GM12865 (cell line): ENCODE data around the gene PCDHGB2.
"Not testable (repeated sequence)": the region's sequence is repeated elsewhere in the genome, so short reads cannot be mapped to it uniquely, and the experiment has no call there.

ENCODE experiments used
- DNase-seq: peaks from one replicate; pipeline ENCODE4 v3.0.0; 2010; ENCODE audit warnings: low read depth
- H3K4me3 ChIP-seq: 2 replicates; pipeline ENCODE4 v1.5.1; 2011; ENCODE audit warnings: mild to moderate bottlenecking, low read depth, low read length, control low read depth
- CTCF ChIP-seq: IDR thresholded peaks from 2 replicates; pipeline ENCODE4 v1.5.1; 2011; ENCODE audit warnings: low read length, control low read depth, low read depth, inconsistent platforms; ENCODE audit not compliant: insufficient read depth; ENCODE audit errors: missing control alignments

The PCDHGB2 gene

GRCh38 chr5:141343242-141343952, 16.4 kb upstream of the PCDHGB2 start, which contains the start of gene PCDHGA3:
Gene PCDHGA3, plus strand, starts transcription at chr5:141343829. Its CDS starts 205 bp downstream, at chr5:141344034.
- H3K4me3 ChIP-seq: no peak within 1 kb of the TSS
- TF ChIP-seq CTCF: no peak
- DNase-seq: peak; percentile 21

GRCh38 chr5:141343953-141344463, 15.8 kb upstream of the PCDHGB2 start:
- DNase-seq: no peak
- TF ChIP-seq CTCF: no peak
- no peak overlapping the region for H3K4me3 ChIP-seq

DNA sequence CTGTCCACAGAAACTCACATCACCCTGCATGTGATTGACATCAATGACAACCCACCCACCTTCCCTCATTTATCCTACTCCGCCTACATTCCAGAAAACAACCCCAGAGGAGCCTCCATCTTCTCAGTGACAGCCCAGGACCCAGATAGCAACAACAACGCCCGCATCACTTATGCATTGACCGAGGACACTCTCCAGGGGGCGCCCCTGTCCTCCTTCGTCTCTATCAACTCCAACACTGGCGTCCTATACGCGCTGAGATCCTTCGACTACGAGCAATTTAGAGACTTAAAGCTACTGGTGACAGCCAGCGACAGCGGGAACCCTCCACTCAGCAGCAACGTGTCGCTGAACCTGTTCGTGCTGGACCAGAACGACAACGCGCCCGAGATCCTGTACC, 14.5 kb upstream of the PCDHGB2 start:
- TF ChIP-seq CTCF: no peak
- no peak overlapping the region for H3K4me3 ChIP-seq
- DNase-seq: no peak

DNA sequence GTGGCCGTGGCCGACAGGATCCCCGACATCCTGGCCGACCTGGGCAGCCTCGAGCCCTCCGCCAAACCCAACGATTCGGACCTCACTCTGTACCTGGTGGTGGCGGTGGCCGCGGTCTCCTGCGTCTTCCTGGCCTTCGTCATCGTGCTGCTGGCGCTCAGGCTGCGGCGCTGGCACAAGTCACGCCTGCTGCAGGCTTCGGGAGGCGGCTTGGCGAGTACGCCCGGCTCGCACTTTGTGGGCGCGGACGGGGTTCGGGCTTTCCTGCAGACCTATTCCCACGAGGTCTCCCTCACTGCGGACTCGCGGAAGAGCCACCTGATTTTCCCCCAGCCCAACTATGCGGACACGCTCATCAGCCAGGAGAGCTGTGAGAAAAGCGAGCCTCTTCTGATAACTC, 13.8 kb upstream of the PCDHGB2 start:
- H3K4me3 ChIP-seq, DNase-seq: not testable (repeated sequence)

- peak within 1 kb of the TSS; percentile 21 for H3K4me3 ChIP-seq
- peak; percentile 73 for DNase-seq
- peak; percentile 55 for TF ChIP-seq CTCF
Observed at GRCh38 chr5:141349917-141350619, 9.7 kb upstream of the PCDHGB2 start, which contains the start of gene PCDHGB1. Gene PCDHGB1, plus strand, starts transcription at chr5:141350099. Its CDS starts 162 bp downstream, at chr5:141350261.

DNA sequence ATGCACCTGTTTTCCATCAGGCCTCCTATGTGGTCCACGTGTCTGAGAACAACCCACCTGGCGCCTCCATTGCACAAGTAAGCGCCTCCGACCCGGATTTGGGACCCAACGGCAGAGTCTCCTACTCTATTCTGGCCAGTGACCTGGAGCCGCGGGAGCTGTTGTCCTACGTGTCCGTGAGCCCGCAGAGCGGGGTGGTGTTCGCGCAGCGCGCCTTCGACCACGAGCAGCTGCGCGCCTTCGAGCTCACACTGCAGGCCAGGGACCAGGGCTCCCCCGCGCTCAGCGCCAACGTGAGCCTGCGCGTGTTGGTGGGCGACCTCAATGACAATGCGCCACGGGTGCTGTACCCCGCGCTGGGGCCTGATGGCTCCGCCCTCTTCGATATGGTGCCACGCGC, 8.2 kb upstream of the PCDHGB2 start:
- no peak overlapping the region for H3K4me3 ChIP-seq
- TF ChIP-seq CTCF: no peak
- no peak for DNase-seq

DNA sequence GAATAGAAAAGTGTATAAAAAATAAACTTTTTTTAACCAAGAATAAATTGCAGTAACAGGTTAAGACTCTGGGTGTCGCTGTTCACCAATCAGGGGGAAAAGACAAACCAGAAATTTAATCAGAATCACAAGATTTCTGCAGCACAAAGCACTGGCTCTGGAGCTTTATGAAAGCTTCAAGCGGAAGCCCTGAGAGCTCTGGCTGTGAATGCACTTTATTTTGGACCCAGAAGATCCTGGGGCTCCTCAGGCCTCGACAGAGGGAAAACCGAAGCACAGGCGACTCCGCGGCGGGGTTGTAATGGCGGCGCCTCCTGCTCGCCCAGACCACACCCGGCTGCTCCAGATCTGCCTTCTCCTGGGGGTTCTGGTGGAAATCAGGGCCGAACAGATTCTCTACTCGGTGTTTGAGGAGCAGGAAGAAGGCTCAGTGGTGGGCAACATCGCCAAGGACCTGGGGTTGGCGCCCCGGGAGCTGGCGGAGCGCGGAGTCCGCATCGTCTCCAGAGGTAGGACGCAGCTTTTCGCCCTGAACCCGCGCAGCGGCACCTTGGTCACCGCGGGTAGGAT, 4.8 kb upstream of the PCDHGB2 start, which contains the start of gene PCDHGA4:
TSS of gene PCDHGA4 (plus strand) at position 122 of the 570 bp plus-strand sequence. CDS start at position 209, 87 bp downstream.
- H3K4me3 ChIP-seq: no peak within 1 kb of the TSS
- DNase-seq: no peak
- TF ChIP-seq CTCF: peak; percentile 16
